ENCODE measurements around the gene RNF113B.
A peak's percentile ranks its signal among the peaks of the same experiment; 100 is the strongest.

RNF113B gene

DNA sequence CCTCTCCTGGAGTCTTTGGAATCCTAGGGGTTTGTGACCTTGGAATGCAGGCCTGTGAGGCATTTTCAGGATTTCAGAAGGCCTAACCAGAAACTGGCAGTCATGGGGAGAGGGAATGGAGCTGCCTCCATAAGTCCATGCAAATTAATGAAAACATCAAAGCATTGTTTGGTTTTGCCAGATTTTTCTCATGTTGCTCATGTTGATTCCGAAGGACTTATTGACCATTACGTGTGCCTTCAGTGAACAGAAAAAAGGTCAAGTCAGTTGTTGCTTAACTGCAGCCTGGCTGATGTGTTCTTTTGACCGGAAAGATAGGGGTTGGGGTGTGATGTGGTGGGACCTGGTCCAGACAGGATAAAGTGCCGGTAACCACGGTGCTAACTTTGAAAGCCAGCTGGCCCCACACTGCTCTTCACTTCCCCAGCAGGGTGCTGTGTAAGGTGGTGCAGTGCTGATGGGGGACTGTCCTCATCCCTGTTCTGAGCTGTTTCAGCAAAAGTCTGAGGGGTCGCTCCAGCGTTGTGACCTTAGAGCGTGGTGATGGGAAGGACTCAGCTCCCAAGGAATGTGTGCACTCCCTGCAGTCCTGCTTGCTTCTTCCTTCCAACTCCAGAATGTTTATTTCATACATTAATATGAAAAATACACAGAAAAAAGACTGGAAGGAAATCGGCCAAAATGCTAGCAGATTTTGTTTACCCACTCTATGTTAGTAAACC, 3.5 kb downstream of the RNF113B start:
- DNase-seq (ENCODE audit: low spot score), result peak; percentile 26

DNA sequence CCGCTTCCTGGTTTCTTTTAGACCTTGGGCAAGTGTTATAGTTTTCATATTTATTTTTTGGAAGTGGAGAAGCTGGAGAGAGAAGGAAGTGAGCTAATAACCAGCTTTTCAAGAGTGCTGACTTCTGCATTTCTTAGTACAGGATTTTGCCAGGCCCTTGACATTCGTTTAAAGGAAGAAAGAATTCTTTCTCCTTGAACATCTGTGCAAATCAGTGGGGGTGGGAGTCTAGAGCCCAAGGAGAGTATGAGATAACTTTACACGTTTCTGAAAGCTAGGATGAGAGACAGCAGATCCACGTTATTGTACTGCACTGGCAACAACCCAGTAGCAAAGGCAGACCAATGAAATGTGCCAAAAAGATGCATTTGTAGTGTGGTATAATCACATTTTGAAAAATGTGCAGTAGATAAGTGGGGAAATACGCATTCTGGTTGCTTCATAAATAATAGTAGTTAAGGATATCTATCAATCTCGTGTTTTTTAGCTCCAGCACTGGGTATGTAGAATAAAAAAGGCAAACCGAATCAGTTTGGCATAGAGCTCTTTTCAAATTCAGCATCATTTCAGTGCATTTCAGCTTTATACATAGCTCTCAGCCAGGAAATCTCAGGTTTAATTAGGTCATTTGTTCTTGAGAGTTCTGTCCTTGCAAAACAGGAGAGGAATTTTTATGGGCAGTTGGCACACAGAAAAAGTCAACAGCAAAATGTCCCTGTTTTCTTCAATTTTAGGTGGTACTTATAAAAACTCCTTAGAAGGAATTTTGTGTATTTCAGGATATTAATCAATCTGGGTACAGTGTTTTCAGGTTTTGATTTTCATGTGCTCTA, 4.3 kb downstream of the RNF113B start:
- DNase-seq (ENCODE audit: low spot score), result peak; percentile 13

GRCh38 chr13:98171900-98172589, 5.0 kb downstream of the RNF113B start:
- no peak for DNase-seq (ENCODE audit: low spot score)

GRCh38 chr13:98169331-98169730, 7.7 kb downstream of the RNF113B start:
- DNase-seq (ENCODE audit: low spot score), result no peak

GRCh38 chr13:98162935-98163334, 14.1 kb downstream of the RNF113B start:
- no peak for DNase-seq (ENCODE audit: low spot score)

- no peak for DNase-seq (ENCODE audit: low spot score)
Observed at GRCh38 chr13:98158172-98158899, 18.7 kb downstream of the RNF113B start.

DNA sequence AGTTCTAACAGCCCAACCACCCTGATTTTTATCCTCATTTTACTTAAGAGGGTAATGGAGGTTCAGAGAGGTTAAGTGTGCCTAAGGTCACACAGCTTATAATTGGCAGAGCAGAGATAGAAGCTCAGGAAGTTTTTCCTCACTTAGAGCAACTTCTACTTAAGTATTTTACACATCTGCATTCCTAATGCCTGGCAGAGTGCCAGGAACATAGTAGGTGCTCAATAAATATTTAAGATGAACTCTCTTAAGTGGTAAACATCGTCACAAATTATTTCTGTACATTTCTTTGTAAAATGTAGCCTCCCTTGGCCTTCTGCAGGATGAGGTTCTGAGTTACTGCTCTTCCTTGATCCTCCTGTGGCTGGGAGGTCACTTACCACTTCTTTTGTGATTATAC, 19.5 kb downstream of the RNF113B start:
- DNase-seq (ENCODE audit: low spot score), result no peak

DNA sequence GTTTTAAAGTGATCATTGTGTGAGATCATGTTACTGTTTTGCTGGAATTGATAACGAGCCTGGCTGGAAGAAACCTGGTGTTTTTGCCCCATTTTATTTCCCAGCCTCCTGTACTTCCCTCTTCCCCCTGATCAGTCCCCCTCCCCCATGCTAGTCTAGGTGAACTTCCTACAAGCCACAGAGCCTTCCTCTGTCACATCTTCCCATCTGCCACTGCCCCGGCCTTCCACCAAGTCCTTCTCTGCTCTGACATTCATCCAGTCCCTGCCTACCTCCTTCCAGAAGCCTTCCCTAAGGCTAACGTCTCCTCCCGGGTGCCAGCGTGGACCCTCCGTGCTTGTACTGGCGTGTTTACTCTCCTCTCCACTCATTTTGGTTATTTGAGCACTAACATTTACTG, 19.9 kb downstream of the RNF113B start:
- no peak for DNase-seq (ENCODE audit: low spot score)

DNA sequence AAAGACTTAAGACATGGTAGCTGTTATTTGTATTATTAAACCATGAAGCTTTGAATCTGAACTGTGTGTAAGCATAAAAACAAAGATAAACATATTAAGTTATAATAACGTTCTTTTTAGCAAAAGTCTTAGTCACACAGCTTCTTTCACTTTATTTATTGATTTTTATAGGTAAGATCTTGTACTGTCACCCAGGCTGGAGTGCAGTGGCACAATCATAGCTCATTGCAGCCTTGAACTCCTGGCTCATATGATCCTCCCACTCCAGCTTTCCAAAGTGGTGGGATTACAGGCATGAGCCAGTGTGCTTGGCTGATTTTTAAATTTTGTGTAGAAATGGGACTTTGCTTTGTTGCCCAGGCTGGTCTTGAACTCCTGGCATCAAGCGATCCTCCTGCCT, 20.8 kb downstream of the RNF113B start:
- DNase-seq (ENCODE audit: low spot score), result no peak

- no peak for DNase-seq (ENCODE audit: low spot score)
Observed at GRCh38 chr13:98155475-98156109, 21.5 kb downstream of the RNF113B start.

DNA sequence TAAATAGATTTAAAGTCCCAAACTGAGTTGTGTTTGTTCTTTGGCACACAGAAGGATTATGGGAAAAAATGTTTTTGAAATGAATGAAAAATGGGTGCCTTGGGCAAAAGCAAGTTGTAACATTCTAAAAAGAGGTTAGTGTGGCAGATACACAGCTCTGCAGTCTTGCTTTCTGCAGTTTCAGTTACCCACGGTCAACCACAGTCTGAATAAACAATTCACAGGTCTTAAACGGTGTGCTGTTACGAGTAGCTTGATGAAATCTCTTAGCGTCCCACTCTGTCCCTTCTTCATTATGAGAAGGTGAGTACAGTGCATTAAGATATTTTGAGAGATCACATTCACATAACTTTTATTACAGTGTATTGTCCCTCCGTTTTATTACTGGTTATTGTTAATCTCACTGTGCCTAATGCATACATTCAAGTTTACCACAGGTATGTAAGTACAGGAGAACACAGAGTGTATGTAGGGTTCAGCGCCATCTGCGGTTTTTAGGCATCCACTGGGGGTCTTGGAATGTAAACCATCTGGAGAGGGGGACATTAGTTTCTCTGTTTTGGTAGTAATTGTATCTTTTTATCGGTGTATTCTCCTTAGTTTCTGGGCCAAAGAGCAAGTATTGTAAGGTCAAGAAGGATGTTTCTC, 26.1 kb downstream of the RNF113B start:
- no peak for DNase-seq (ENCODE audit: low spot score)

GRCh38 chr13:98147521-98147920, 29.5 kb downstream of the RNF113B start:
- no peak for DNase-seq (ENCODE audit: low spot score)

DNA sequence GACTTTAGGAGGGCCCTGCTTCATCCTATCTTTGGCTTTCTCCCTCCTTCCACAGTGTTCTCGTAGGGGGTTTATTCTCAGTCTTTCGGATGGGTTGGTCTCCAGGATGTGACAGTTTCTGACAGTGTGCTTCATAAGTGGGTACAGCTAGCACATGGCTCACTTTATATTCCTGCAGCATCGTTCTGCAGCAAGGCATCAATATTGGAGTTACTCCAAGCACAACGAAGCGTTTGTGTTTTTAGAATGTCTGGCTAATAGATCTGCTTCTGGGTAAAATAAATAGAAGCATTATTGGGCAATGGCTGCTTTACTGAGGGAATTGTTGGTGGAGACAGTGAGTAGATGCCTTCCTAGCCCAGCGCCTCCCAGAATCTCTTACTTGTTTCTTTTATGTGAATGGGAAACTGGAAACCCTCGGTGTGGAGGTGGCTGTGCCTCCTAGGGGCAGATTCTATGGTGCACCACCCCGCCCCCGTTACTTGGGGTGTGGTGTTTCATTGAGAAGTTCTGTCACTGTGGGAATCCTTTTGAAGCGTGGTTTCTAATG, 32.2 kb downstream of the RNF113B start:
- no peak for DNase-seq (ENCODE audit: low spot score)

DNA sequence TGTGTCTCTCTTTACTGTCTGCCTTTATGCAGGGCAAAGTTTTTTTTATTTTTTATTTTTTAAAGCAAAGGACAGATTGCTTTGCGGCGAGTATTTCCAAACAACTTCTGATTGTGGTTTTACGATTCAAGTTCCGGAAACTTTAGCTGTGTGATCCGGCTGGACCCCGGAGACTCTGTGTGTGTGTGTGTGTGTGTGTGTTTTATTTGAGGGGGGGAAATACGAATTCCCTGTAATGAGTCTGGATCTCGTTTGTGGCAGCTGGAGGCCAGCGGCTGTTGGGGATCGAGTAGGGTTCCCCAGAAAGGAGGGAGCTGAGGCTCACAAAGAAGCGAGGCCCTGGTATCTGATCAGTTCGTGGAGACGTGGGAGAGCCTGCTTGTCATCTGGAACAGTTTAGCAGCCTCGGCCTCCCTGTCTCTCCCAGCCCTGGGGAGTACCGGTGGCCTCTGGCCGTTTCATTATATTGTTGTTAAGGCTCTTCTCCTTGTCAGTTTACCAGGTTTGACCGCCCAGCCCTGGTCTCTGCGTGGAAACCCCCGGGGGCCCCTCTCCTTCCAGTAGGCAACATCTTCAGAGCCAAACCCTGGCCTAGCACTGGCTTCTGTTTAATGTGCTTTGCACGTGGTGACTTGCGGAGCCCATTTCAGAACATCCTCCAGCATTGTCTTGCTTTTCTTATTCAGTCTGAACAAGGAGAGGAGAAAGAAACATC, 32.9 kb downstream of the RNF113B start:
- no peak for DNase-seq (ENCODE audit: low spot score)

DNA sequence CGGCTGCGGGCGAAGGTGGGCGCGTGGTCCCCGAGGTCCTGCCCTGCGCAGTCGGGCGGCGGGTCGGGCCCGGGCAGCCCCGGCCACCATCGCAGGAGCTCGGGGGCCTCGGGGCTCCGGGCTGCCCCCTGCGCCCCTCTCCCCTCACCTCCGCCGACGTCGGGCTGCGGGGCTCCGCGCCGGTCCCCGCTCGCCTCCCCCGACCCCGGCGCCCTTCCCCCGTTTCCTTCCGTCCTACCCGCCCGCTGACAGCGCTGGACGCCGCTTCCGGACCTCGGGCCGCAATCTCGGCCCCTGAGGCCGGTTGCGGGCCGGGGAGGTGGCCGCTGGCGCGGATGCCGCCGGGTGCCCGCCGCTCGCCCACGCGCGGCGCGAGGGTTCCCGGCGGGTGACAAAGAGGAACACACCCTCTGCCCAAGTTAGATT, 33.5 kb downstream of the RNF113B start:
- no peak for DNase-seq (ENCODE audit: low spot score)

DNA sequence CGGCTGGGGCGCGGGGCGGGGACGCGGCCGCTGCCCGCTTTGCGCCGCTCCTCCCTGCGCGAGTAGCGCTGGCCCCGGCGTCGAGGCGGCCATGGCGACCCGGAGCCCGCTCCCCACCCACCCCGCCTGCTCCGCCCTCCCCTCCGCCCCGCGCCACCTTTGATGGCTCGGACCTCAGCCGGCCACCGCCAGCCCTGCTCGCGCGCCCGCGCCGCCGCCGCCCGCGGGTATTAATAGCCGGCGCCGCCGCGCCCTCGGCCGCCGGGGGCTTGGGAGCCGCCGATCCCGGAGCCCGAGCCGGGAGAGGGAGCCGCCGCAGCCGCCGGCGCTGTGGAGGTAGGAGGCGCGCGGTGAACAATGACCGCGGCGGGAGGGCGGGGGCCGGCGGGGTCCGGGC, 33.9 kb downstream of the RNF113B start:
- DNase-seq (ENCODE audit: low spot score), result no peak

- DNase-seq (ENCODE audit: low spot score), result peak; percentile 44
Observed at GRCh38 chr13:98142380-98143156, 34.5 kb downstream of the RNF113B start, which contains the start of gene FARP1. TSS of gene FARP1 (plus strand) at chr13:98143094. CDS start at chr13:98213243, 70,149 bp downstream.

GRCh38 chr13:98141509-98142379, 35.3 kb downstream of the RNF113B start:
- DNase-seq (ENCODE audit: low spot score), result no peak
